ENCODE results near the gene STK32C.
"Not testable (repeated sequence)": the region's sequence is repeated elsewhere in the genome, so short reads cannot be mapped to it uniquely, and the experiment has no call there.

The STK32C gene

GRCh38 chr10:132336919-132337407, 29.2 kb upstream of the STK32C start:
- DNase-seq = no peak

- DNase-seq = no peak
Observed at GRCh38 chr10:132336064-132336746, 28.5 kb upstream of the STK32C start.

- DNase-seq = peak; percentile 98
Observed at GRCh38 chr10:132335189-132336063, 27.7 kb upstream of the STK32C start.

- no peak for DNase-seq
Observed at GRCh38 chr10:132334631-132335188, 27.0 kb upstream of the STK32C start.

GRCh38 chr10:132333386-132333785, 25.6 kb upstream of the STK32C start:
- no peak for DNase-seq

GRCh38 chr10:132332433-132332754, 24.6 kb upstream of the STK32C start:
- no peak for DNase-seq

GRCh38 chr10:132331601-132332432, 24.1 kb upstream of the STK32C start, which contains the start of gene LRRC27:
LRRC27 (plus strand) TSS chr10:132332193; CDS start chr10:132333525, 1,332 bp downstream.
- peak; percentile 86 for DNase-seq

- no peak for DNase-seq
Observed at GRCh38 chr10:132330486-132330833, 22.7 kb upstream of the STK32C start.

GRCh38 chr10:132329565-132330485, 22.1 kb upstream of the STK32C start:
- no peak for DNase-seq

- no peak for DNase-seq
Observed at GRCh38 chr10:132328738-132329137, 21.0 kb upstream of the STK32C start.

GRCh38 chr10:132328106-132328505, 20.4 kb upstream of the STK32C start:
- no peak for DNase-seq

GRCh38 chr10:132326925-132327324, 19.2 kb upstream of the STK32C start:
- no peak for DNase-seq

GRCh38 chr10:132326344-132326889, 18.7 kb upstream of the STK32C start:
- DNase-seq = no peak

GRCh38 chr10:132324186-132324585, 16.4 kb upstream of the STK32C start:
- DNase-seq = no peak

GRCh38 chr10:132322586-132323048, 14.9 kb upstream of the STK32C start:
- DNase-seq = no peak

- DNase-seq = no peak
Observed at GRCh38 chr10:132321726-132322125, 14.0 kb upstream of the STK32C start.

GRCh38 chr10:132320654-132321469, 13.1 kb upstream of the STK32C start:
- no peak for DNase-seq

GRCh38 chr10:132319853-132320653, 12.3 kb upstream of the STK32C start:
- DNase-seq = peak; percentile 20

- DNase-seq = not testable (repeated sequence)
Observed at GRCh38 chr10:132317477-132317876, 9.7 kb upstream of the STK32C start.

GRCh38 chr10:132316133-132316532, 8.4 kb upstream of the STK32C start:
- DNase-seq = no peak
